Thyroid gland (tissue), 4 donors: ENCODE results near the gene BRSK1.

ENCODE experiments used
- POLR2A ChIP-seq, 2 donors: fragments of 450-650 bp; IDR thresholded peaks; one replicate each; pipeline ENCODE4 v1.6.1; 2017; ENCODE audit warnings: antibody characterized with exemption in 2 of 2, mild to moderate bottlenecking in 2 of 2, moderate library complexity in 1 of 2
- TF ChIP-seq, protein P1 (sequence below), 6 experiments: fragments of 200-600 bp in 3 of 6; fragments of 450-650 bp in 3 of 6; sonication (generic) in 3 of 6; IDR thresholded peaks; one replicate each; pipeline ENCODE4 v1.5.1; 2016 to 2019; ENCODE audit warnings: antibody characterized with exemption in 6 of 6, mild to moderate bottlenecking in 2 of 6, inconsistent platforms in 1 of 6, moderate library complexity in 1 of 6

DNA sequence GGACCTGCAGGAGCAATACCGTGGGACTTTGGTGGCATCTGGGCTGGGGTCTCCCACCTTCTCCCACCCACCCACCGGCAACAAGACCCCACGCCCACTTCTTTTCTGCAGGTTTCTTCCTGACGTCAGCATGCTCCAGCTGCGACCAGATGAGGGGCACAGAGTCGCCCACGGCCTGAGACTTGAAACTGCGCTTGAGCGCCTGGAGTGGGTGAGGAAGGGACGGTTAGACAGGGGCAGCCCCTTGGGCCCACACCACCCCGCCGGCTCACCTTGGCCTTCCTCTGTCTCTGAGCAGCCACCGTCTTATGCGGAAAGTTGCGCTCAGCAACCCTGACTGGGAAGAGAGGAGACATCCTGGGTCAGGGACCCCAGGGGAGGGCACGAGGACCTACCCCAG is 77.1 kb downstream of the BRSK1 start:
- TF ChIP-seq, protein P1, sequence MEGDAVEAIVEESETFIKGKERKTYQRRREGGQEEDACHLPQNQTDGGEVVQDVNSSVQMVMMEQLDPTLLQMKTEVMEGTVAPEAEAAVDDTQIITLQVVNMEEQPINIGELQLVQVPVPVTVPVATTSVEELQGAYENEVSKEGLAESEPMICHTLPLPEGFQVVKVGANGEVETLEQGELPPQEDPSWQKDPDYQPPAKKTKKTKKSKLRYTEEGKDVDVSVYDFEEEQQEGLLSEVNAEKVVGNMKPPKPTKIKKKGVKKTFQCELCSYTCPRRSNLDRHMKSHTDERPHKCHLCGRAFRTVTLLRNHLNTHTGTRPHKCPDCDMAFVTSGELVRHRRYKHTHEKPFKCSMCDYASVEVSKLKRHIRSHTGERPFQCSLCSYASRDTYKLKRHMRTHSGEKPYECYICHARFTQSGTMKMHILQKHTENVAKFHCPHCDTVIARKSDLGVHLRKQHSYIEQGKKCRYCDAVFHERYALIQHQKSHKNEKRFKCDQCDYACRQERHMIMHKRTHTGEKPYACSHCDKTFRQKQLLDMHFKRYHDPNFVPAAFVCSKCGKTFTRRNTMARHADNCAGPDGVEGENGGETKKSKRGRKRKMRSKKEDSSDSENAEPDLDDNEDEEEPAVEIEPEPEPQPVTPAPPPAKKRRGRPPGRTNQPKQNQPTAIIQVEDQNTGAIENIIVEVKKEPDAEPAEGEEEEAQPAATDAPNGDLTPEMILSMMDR (IDR thresholded peaks at IDR 0.05): no peak
- TF ChIP-seq POLR2A (IDR thresholded peaks at IDR 0.05): no peak
